HG02840 (cell line): Measurements from ENCODE around the gene ZNF672.
"Not testable (repeated sequence)": the region's sequence is repeated elsewhere in the genome, so short reads cannot be mapped to it uniquely, and the experiment has no call there.

Source experiments
- ATAC-seq: cut with Tn5 transposase; IDR thresholded peaks from one replicate; pipeline ENCODE4 v1.9.1; 2021; ENCODE audit warnings: mild to moderate bottlenecking, moderate library complexity, moderate number of reproducible peaks; ENCODE audit not compliant: unreplicated experiment, low FRiP score

The ZNF672 gene

DNA sequence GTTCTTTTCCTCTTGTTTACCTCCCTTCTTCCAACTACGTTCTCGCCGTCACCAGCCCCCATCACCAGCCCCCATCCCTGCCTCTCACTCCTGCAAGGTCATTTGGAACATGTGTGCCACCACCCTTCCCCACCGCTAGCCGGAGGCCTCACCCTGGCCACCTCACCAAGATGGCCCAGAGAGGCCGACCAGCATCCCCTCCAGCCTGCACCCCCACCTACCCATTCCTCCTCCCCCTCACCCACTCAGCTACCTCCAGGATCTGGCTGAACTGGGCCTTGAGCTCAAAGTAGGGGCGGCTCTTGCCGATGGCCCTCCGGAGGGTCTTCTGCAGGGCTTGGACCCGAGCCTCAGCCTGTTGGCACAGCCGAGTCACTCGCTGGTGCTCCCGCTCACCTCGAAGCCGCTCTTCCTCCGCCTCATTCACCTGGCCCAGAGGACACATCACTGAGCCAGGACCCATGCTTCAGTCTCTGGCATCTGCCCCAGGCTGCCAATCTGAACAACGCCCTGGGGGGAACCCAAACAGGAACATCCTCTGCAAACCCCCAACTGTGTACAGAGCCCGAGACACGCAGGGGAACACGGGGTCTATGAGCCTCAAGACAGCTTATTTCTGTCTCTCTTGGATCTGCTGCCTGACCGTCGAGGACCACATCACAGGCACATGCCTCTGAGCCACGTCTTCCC, 25.1 kb upstream of the ZNF672 start:
- no peak for ATAC-seq

DNA sequence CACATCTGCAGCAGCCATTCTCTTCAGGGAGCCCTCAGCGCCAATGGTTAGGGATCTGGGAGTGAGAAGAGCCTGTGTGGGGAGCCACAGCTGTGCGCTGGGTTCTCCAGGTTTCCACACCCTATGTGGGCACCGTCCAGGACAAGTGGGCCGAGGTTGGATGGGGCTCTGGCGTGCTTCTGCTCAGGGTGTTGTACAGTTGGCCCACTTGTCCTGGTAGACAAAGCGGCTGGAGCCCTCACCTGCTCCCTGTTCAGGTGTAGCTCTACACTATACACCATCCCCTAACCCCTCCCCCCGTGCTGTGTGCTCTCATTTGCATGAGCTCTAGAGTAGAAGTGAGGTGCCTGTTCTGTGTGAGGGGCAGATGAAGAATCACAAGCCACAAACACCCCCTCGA, 24.5 kb upstream of the ZNF672 start:
- ATAC-seq, result no peak

DNA sequence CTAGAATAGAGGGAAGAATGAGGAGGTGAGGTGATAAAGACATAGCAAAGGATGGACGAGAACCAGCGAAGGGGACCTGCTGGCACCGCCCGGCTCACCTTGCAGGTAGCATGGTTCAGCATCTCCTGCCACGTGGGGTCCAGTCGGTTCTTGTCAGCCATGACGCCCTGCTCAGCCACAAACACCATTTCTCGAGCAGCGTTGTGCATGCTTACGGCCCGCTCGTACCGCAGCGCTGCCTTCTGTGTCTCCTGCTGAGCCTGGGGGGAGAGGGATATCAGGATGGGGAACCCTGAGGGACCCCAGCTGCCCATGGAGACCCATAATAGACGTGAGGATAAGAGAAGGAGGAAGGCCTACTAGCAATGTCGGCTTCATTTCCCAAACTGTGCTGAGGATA, 23.7 kb upstream of the ZNF672 start:
- ATAC-seq, result no peak

DNA sequence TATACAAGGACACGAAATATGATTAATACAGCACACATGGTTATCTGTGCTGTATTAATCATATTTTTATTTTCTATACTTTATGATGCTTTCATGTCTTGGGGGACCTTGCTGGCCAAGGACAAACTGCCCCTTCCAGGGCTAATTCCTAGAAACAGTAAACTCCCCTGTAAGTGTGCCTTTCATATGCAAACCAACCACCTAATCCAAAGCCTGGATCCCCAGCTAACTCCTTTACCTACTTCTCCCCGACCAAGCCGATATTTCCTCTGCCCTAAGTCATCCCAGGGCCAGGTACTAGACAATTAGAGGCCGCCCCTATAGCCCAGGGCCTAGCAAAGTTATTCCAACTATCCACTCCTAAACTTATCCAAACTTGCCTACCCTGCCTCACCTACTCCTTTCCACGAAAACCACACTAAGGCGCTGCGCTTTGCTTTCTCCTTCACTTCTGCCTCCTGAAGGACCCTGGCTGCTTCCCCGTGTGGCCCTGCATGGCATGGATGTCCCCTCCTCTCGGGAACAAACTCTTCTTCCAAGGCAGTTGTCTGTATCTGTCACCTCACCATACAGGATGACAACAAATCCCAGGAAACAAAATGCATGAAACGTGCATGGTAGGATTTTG, 22.5 kb upstream of the ZNF672 start:
- no peak for ATAC-seq

DNA sequence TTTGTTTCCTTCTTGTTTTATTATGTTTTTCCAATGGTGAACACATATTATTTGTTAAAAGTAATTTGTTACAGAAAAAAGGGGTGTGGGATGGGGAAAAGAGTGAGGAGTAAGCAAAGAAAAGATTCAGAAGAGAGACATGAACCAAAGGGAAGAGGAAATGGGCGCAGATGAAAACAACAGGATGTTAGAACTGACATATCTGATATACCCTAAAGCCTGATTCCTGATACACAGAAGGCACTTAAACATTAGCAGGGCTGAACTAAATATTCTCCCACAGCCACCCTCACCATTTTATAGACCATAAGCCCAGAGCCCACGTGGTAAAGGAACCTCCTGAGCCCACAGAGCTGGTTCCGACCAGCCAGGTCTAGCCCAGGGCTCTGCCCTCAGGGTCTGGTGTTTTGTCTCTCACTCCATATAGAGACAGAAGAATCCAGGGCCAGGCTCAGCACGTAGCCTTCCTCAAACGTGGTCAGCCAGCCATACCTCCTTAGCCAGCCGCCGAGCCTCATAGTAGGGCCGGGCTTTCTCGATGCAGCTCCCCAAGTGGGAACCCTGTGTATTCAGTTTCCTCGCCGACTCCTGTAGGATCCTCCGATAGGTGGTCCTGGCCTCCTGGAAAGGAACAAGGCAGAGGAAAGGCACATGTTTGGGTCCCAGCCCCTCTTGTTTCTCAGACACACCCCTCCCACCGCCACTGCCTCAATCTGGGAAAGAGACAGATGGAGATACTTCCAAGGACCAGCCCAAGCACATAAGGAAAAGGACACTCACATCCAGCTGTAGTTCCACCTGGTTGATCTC, 21.8 kb upstream of the ZNF672 start:
- ATAC-seq, result no peak

DNA sequence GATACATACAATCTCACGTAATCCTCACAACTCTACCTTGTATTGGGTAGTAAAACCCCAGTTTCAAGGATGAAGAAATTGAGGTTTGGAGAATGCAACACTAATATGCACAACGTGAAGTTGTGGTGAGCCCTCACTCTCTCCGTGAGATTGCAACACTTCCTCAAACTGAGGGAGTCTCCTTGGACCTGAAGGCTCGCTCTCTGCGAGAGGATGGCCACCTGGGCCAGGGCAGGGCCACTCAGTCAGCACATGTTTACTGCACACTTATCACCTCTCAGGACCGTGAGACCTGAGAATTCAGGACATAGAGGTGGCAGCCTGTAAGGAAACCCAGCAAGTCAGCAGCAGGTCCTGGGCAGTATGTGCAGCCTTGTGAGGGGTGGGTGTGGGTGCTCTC, 21.0 kb upstream of the ZNF672 start:
- no peak for ATAC-seq

DNA sequence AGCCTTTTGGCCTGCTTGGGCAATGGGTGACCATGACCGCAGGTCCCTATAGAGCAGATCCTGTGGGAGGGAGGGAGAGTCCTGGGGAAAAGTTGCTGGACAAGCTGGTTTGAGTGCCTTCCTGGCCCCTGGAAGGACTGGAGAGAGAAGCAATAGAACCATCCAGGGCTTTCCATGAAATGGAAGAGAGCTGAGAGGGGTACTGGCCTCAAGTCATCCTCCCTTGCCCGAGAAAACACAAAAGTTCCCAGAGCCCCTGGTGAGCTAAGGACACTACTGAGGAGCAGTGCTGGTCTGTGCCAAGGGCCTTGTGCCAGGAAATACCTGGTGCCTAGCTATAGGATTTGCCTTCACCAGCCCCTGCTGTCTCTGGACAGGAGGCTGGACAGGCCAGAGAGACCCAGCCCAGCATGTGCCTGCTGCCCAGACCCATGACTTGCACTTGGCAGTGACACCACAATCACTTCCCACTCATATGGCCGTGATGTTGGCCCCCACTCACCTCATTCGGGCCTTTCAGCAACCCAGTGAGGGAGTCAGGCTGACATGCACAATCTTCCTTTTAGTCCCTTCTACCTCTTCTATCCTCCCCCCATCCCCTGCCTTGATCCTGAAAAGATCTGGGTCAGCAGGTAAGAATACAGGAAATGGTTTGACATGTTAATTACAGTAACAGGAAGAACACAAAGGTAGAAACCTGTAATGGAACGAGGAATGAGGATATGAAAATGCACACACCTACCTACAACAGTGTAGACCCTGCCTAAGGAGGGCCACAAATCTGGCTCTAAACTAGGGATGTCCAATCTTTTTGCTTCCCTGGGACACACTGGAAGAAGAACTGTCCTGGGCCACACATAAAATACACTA, 19.3 kb upstream of the ZNF672 start:
- no peak for ATAC-seq

DNA sequence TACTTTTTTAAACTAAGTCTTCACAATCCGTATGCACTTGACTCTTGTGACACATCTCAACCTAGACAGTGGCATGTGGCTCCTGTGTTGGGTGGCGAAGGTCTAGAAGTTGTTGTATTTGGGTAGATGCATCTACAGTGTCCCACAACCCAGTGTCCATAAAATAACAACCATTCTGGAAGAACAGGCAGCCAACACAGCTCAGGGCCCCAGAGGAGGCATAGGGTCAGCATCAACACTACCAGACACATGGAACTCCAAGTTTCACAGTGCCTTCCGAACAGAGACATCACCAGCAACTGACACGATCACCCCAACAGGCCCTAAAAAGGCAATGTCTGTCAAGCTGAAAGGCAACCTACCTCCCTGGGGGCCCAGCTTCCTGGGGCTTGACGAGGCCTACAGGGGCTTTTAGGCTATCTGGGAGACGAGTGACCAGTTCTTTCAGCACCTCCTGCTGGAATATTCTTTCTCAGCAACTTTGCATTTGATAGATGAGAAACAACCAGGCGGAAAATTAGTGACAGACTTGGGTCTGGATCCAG, 17.9 kb upstream of the ZNF672 start:
- ATAC-seq, result no peak

DNA sequence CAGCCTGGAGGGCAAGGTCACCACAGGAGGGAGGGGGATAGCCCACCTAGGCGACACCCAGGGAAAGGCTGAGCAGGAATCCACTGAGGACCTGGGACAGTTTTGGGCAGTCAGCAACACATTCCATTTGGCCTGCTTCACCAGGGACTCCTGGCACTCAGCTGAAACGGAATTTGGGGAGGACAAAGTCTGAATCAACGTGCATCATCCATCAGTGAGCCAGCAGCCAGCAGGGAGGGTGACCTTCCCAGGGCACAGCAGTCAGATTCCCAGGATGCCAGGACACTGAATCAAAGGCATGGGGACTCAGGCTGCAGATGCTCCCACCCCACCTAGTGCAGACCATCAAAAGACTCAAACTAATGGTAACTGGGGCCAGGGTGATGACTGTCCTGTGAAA, 16.9 kb upstream of the ZNF672 start:
- ATAC-seq, result no peak

DNA sequence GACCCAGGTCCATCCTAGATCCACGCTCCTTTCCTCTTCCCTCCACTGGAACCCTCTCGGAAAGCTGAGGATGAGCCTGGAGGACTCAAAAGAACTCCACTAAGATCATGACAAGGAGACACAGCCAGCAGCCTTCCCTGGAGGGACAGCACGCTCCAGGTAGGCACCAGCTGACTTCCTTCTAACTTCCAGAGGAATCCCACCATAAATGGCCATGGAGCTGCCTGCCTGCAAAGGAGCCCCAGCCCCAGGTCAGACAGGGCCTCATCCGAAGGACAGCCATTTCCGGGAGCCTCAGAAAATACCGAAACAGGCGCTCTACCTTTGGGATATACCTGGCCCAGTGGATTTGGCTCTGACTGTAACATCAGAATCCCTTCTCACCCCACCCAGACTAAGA, 16.4 kb upstream of the ZNF672 start:
- ATAC-seq, result no peak

DNA sequence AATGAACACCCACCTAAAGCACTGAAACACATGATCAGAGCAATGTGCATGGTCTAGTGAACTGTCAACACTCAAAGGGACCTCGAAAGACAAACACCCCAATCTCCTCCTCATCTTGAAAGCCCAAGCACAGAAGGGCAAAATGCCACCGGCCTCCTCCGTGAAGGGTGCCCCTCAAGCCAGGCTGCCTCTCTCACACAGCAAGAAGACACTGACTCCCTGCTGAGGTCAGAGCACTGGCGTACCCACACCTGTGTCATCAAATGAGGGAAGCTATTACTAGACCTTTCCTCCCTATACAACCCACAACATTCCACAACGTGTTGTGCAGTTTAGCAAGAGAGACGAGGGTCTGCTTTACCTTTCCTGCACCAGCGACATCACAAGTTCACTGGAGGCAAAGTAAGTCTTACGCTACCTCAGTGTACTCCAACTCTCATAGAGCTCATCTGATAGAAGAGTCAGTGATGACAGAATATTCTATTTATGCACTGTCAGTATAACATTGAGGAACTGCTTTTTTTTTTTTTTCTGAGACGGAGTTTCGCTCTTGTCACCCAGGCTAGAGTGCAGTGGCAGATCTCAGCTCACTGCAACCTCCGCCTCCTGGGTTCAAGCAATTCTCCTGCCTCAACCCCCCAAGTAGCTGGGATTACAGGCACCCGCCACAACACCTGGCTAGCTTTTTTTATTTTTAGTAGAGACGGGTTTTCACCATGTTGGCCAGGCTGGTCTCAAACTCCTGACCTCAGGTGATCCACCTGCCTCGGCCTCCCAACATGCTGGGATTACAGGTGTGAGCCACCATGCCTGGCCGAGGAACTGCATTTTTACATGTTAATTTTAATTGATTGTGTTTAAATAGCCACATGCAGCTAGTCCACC, 15.6 kb upstream of the ZNF672 start:
- no peak for ATAC-seq

DNA sequence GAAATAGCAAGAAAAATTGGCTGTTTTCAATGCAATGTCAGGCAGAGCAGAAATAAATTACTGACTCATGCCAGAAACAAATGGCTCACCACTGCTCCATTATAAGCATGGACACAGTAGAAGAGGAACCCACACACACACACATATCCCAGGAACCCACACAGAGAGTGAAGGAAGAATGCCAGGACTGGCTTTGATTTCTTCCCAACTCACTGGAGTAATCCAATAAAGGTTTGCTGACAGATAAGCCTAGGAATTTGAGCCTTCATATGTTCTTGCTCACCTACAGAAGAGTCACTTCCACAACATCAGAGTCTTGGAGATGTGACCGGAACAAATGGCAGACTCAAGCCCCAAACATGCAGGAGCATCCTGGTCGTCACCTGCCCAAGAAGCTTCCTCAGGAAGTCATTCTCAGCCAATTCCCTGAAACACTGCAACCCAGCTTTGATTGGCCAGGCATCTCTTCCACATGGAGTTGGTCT, 14.5 kb upstream of the ZNF672 start:
- ATAC-seq, result no peak

DNA sequence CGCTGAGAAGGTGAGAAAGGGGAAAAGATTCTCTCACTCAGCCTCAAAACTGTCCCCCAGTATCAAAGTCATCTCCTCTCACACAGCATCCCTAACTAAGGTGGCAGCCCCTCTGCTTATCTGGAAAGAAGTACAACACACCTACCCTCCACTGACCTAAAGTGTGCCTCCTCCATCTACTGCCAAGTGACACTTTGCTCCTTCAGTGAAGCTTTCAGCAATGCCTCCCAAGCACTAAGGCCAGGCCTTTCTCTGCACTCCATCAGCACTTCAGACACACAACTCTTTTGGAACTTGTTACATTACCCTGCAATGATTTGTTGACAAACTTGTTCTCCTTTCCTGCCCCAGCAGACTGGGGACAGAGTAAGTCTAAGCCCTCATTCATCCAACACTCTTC, 13.7 kb upstream of the ZNF672 start:
- ATAC-seq, result no peak

DNA sequence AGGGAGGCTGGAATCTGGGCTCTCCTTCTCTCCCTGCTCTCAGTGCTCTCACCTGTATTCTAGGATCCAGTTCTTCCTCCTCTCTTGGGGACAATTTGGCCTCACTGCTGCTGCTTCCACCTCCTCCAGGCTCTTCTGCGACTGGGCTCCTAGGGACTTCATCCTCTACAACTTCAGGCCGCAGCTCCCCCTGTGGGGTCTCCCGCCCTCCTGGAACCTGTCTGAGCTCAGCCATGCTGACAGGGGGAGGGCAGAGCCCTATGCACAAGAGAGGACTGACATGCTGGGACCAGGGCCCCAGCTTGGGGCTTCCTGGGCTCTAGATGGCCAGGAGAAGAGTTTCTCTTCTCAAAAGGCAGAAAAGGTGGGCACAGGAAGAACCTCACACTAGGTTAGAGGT, 13.3 kb upstream of the ZNF672 start:
- ATAC-seq, result no peak

DNA sequence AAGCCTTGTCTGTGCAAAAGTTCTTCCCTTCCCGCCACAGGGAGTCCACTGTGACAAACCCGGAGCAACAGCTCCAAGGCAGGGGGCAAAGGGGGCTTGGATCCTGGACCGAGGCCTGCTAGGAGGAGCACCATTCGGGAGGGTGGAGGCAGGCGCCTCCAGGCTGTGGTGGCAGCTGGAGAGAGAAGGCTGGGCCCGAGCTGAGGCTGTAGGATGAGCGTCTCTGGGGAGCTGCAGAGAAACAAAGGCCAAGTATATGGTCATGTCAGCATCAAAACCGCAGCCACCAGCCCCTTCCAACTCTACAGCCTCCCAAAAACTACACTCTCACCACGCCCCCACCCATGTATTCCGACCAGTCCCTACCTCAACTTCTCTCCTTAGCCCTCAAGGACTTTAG, 12.9 kb upstream of the ZNF672 start:
- no peak for ATAC-seq

DNA sequence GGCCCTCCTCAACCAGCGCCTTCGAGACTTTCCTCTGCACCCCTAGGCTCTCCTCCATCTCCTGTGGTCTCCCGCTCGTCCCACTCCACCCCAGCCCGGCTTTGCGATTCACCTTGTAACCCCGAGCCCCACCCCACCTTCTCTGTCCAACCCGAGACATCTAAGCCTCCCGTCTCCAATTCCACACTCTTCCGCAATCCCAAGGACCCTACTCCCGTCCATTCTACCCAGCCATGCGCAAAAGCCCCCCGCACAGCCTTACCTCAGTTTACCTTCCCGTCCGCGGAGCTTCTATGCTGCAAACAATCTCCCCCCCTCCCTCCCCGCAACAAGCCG, 12.5 kb upstream of the ZNF672 start:
- ATAC-seq, result peak; percentile 0

DNA sequence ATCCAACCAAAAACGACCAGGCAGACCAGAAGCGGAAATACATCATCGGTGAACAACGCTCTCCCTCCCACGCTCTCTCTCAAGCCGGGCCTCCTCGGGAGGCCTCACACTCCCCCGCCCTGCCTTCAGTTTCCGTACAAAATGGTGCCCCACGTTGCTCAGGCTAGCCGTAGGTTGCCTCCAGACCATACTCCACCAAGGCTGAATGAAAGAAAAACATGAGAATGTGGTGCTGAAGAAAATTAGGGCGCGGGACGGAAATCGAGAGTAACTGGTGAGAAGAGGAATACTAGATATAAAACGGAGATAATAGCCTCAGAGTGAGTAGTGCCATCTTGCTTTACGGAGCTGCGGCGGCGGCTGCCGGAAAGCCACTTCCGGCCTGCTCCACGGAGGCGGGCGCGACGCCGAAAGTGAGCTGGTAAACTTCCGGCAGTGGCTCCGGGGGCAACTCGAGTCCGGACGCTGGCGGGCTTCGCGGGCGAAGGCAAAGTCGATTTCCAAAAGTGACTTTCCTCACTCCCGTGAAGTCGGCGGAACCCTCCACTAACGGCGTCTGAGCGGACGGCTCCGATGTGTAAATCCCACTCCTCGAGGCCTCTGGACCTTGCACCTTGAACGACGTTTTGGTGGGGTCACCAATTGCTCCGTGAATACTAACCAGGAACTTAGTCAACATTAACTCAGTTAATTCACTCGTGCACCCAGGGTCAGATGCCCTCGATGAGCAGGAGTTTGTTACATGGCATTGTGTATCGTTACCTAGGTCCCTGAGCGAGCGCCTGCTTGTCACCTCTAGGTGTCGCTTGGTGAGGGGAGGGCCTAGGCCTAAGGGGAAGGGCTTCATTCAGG, 11.9 kb upstream of the ZNF672 start, which contains the start of gene SH3BP5L:
SH3BP5L (minus strand) TSS at position 7 of the 852 bp plus-strand sequence. CDS start 980 bp downstream, outside the sequence.
- peak; percentile 95 for ATAC-seq

DNA sequence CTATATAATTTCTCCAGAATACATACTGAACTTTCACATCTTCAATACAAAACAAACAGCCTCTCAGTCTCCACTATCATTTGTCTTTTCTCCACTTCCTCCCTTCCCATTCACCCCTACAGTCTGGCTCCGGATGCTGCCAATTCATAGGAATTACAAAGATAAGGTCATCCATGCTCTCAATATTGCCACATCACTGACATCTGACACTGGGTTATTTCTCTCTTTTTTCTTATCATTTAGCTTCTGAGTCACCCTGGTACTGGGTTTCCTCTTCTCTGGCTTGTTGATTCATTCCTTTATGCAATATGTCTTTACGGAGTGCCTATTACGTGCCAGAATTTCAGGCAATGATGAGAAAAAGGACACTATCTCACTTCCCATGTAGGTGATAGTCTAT, 9.2 kb upstream of the ZNF672 start:
- no peak for ATAC-seq

DNA sequence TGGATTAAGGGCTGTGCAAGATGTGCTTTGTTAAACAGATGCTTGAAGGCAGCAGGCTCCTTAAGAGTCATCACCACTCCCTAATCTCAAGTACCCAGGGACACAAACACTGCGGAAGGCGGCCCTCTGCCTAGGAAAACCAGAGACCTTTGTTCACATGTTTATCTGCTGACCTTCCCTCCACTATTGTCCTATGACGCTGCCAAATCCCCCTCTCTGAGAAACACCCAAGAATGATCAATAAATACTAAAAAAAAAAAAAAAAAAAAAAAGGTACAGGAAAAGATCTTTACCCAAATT, 7.4 kb upstream of the ZNF672 start:
- not testable (repeated sequence) for ATAC-seq
